ENCODE data around the gene C1orf174.

DNA sequence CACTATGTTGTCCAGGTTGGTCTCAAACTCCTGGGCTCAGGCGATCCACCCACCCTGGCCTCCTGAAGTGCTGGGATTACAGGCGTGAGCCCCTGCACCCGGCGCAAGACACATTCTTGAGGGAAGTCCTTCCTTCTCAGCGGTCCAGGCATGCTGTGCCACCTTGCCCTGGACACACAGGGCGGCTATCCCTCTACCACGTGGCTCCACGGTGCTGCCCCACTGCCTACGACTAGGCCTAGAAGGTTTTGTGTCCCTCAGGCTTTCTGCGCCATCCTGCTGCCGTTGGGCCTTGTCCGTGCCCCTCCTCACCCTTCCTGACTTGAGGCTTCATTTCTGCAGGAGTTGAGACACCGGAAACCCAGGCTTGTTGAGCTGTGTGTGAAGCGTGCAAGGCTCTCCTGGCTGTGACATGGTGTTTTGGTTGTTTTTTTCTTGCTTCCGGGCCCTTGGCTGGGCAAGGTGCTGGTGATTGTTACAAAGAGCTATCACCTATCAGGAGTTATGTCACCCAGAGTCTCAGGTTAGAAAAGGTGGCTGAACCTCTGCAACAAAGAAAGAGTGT, 13.9 kb downstream of the C1orf174 start:
- TF ChIP-seq, protein P1, sequence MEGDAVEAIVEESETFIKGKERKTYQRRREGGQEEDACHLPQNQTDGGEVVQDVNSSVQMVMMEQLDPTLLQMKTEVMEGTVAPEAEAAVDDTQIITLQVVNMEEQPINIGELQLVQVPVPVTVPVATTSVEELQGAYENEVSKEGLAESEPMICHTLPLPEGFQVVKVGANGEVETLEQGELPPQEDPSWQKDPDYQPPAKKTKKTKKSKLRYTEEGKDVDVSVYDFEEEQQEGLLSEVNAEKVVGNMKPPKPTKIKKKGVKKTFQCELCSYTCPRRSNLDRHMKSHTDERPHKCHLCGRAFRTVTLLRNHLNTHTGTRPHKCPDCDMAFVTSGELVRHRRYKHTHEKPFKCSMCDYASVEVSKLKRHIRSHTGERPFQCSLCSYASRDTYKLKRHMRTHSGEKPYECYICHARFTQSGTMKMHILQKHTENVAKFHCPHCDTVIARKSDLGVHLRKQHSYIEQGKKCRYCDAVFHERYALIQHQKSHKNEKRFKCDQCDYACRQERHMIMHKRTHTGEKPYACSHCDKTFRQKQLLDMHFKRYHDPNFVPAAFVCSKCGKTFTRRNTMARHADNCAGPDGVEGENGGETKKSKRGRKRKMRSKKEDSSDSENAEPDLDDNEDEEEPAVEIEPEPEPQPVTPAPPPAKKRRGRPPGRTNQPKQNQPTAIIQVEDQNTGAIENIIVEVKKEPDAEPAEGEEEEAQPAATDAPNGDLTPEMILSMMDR (conservative IDR thresholded peaks at IDR 0.05; ENCODE audit: low read depth, low read length), result no peak
- no peak for TF ChIP-seq EZH2 (IDR thresholded peaks at IDR 0.05; ENCODE audit: low read length, unreplicated experiment)
- TF ChIP-seq EZH2phosphoT487 (IDR thresholded peaks at IDR 0.05; ENCODE audit: borderline replicate concordance, low read length), result no peak
